ENCODE data around the gene KNDC1.

Gene KNDC1

GRCh38 chr10:133178357-133179127 is 18.5 kb downstream of the KNDC1 start:
- DNase-seq, result no peak

GRCh38 chr10:133179128-133179520 is 19.1 kb downstream of the KNDC1 start:
- DNase-seq, result no peak

- DNase-seq, result no peak
Measured at GRCh38 chr10:133179651-133180050, 19.6 kb downstream of the KNDC1 start.

GRCh38 chr10:133180192-133180964 is 20.4 kb downstream of the KNDC1 start:
- DNase-seq, result no peak

GRCh38 chr10:133180965-133181639 is 21.1 kb downstream of the KNDC1 start:
- DNase-seq, result no peak

- DNase-seq, result no peak
Measured at GRCh38 chr10:133182190-133182589, 22.2 kb downstream of the KNDC1 start.

- DNase-seq, result no peak
Measured at GRCh38 chr10:133182791-133183645, 23.0 kb downstream of the KNDC1 start.

GRCh38 chr10:133183646-133184378 is 23.8 kb downstream of the KNDC1 start:
- DNase-seq, result no peak

- DNase-seq, result no peak
Measured at GRCh38 chr10:133184591-133185244, 24.7 kb downstream of the KNDC1 start.

- DNase-seq, result no peak
Measured at GRCh38 chr10:133185421-133185820, 25.4 kb downstream of the KNDC1 start.

GRCh38 chr10:133185916-133186315 is 25.9 kb downstream of the KNDC1 start:
- DNase-seq, result no peak

- DNase-seq, result no peak
Measured at GRCh38 chr10:133186416-133187090, 26.5 kb downstream of the KNDC1 start.

GRCh38 chr10:133187091-133187905 is 27.3 kb downstream of the KNDC1 start:
- no peak for DNase-seq

GRCh38 chr10:133187906-133188681 is 28.1 kb downstream of the KNDC1 start:
- DNase-seq, result no peak

GRCh38 chr10:133189256-133189655 is 29.2 kb downstream of the KNDC1 start:
- DNase-seq, result no peak

- DNase-seq, result no peak
Measured at GRCh38 chr10:133189726-133190125, 29.7 kb downstream of the KNDC1 start.

- no peak for DNase-seq
Measured at GRCh38 chr10:133190225-133190624, 30.2 kb downstream of the KNDC1 start.

- DNase-seq, result no peak
Measured at GRCh38 chr10:133191651-133192050, 31.6 kb downstream of the KNDC1 start.

GRCh38 chr10:133194151-133194550 is 34.1 kb downstream of the KNDC1 start:
- DNase-seq, result no peak
